ENCODE results near the gene MTUS2. TPM values are rescaled to one million over a fixed set of nuclear protein-coding genes. Genes with fewer than 3 reads are reported as not detected.
"Not testable (repeated sequence)": the region's sequence is repeated elsewhere in the genome, so short reads cannot be mapped to it uniquely, and the experiment has no call there.

MTUS2 gene
- total RNA-seq, 4 donors from 2014 or later, result 0.16 to 0.75 (median 0.24) TPM

- DNase-seq, result no peak
- Histone ChIP-seq H3K27me3 (no peaks in the 10 kb centered on the region), H3K9me3 (peaks cover 0 to 10% of the 10 kb centered on the region in 2 donors), H3K4me1 (no peaks in the 10 kb centered on the region), H3K27ac (no peak overlapping the region), H3K36me3 (no peaks in the 10 kb centered on the region), H3K4me3 (no peak overlapping the region)
- in situ Hi-C loops (cut with MboI; ENCODE audit: low pct_ligation_motif_present in 1 of 4, low pct_unique_long_range_greater_than_20kb in 1 of 4, low sequenced_read_pairs in 3 of 4), result no loop called here
- 75% methylated on average over 3 of the region's 3 CpGs; no CpG with 5 or more reads in 1 of the 2 donors for WGBS, 2 donors (ENCODE audit: low coverage in 1 of 2)
- intact Hi-C loops (cut with DNase I; ENCODE audit: low total_unique reads), result no loop called here
- no peak for TF ChIP-seq EP300 (IDR thresholded peaks at IDR 0.05; ENCODE audit: low read depth)
These were observed 370.2 kb downstream of the MTUS2 start for GRCh38 chr13:29190298-29190697.

GRCh38 chr13:29193083-29193482 lies 372.9 kb downstream of the MTUS2 start:
- Histone ChIP-seq H3K36me3 (no peaks in the 10 kb centered on the region), H3K27me3 (no peaks in the 10 kb centered on the region), H3K4me1 (no peaks in the 10 kb centered on the region), H3K27ac (no peak overlapping the region), H3K9me3 (no peaks in the 10 kb centered on the region), H3K4me3 (no peak overlapping the region)
- in situ Hi-C loops (cut with MboI; ENCODE audit: low pct_ligation_motif_present in 1 of 4, low pct_unique_long_range_greater_than_20kb in 1 of 4, low sequenced_read_pairs in 3 of 4) (no loop called here), intact Hi-C loops (cut with DNase I; ENCODE audit: low total_unique reads) (no loop called here)
- 63% methylated on average over 1 of the region's 1 CpG; no CpG with 5 or more reads in 1 of the 2 donors for WGBS, 2 donors (ENCODE audit: low coverage in 1 of 2)
- no peak for DNase-seq
- no peak for TF ChIP-seq POLR2A (IDR thresholded peaks at IDR 0.05)
- TF ChIP-seq CTCF (IDR thresholded peaks at IDR 0.05), result no peak
- TF ChIP-seq EP300 (IDR thresholded peaks at IDR 0.05; ENCODE audit: low read depth), result no peak
- no peak for TF ChIP-seq POLR2AphosphoS5 (IDR thresholded peaks at IDR 0.05)

- 53% methylated on average over 3 of the region's 3 CpGs; no CpG with 5 or more reads in 1 of the 2 donors for WGBS, 2 donors (ENCODE audit: low coverage in 1 of 2)
- H3K9me3 ChIP-seq, result peaks cover 0 to 7% of the 10 kb centered on the region in 2 donors
- in situ Hi-C loops (cut with MboI; ENCODE audit: low pct_ligation_motif_present in 1 of 4, low pct_unique_long_range_greater_than_20kb in 1 of 4, low sequenced_read_pairs in 3 of 4), result no loop called here
- H3K4me3 ChIP-seq, result no peak overlapping the region
- DNase-seq, result no peak
- H3K4me1 ChIP-seq, result no peaks in the 10 kb centered on the region
- no peak overlapping the region for H3K27ac ChIP-seq
- intact Hi-C loops (cut with DNase I; ENCODE audit: low total_unique reads), result no loop called here
- H3K36me3 ChIP-seq, result no peaks in the 10 kb centered on the region
- no peaks in the 10 kb centered on the region for H3K27me3 ChIP-seq
- TF ChIP-seq CTCF (IDR thresholded peaks at IDR 0.05) (no peak), POLR2AphosphoS5 (IDR thresholded peaks at IDR 0.05) (no peak), EP300 (IDR thresholded peaks at IDR 0.05; ENCODE audit: low read depth) (no peak), POLR2A (IDR thresholded peaks at IDR 0.05) (no peak)
These were observed 375.3 kb downstream of the MTUS2 start for GRCh38 chr13:29195456-29195855.

GRCh38 chr13:29196409-29197074 lies 376.4 kb downstream of the MTUS2 start:
- Histone ChIP-seq H3K27ac (no peak overlapping the region), H3K4me3 (no peak overlapping the region), H3K4me1 (no peaks in the 10 kb centered on the region), H3K36me3 (no peaks in the 10 kb centered on the region), H3K9me3 (peaks cover 0 to 7% of the 10 kb centered on the region in 2 donors), H3K27me3 (no peaks in the 10 kb centered on the region)
- in situ Hi-C loops (cut with MboI; ENCODE audit: low pct_ligation_motif_present in 1 of 4, low pct_unique_long_range_greater_than_20kb in 1 of 4, low sequenced_read_pairs in 3 of 4) (no loop called here), intact Hi-C loops (cut with DNase I; ENCODE audit: low total_unique reads) (no loop called here)
- TF ChIP-seq POLR2A (IDR thresholded peaks at IDR 0.05), result no peak
- no peak for TF ChIP-seq CTCF (IDR thresholded peaks at IDR 0.05)
- TF ChIP-seq POLR2AphosphoS5 (IDR thresholded peaks at IDR 0.05), result no peak
- no peak for TF ChIP-seq EP300 (IDR thresholded peaks at IDR 0.05; ENCODE audit: low read depth)
- no peak for DNase-seq
- 79 to 82% methylated on average over 2 of the region's 2 CpGs for WGBS, 2 donors (ENCODE audit: low coverage in 1 of 2)

GRCh38 chr13:29202753-29203152 lies 382.6 kb downstream of the MTUS2 start:
- H3K9me3 ChIP-seq; DNase-seq; in situ Hi-C loops (cut with MboI; ENCODE audit: low pct_ligation_motif_present in 1 of 4, low pct_unique_long_range_greater_than_20kb in 1 of 4, low sequenced_read_pairs in 3 of 4); H3K4me3 ChIP-seq; H3K4me1 ChIP-seq; H3K27me3 ChIP-seq; H3K27ac ChIP-seq; H3K36me3 ChIP-seq; intact Hi-C loops (cut with DNase I; ENCODE audit: low total_unique reads): not testable (repeated sequence)
- WGBS, 2 donors (ENCODE audit: low coverage in 1 of 2), result 81% methylated on average over 6 of the region's 6 CpGs; no CpG with 5 or more reads in 1 of the 2 donors
